SK-N-SH treated with all-trans-retinoic acid at 6 μM for 48 hours (cell line): ENCODE measurements around the gene GALM.

Experiments
- CREB5 ChIP-seq: fragments of 250-450 bp; sonication (Bioruptor Pico); IDR thresholded peaks from 2 replicates; pipeline ENCODE4 v1.5.1; 2020; ENCODE audit warnings: low read depth, mild to moderate bottlenecking, moderate library complexity
- PATZ1 ChIP-seq: fragments of 250-450 bp; sonication (Bioruptor Pico); IDR thresholded peaks from 2 replicates; pipeline ENCODE4 v1.8.0; 2020; ENCODE audit warnings: mild to moderate bottlenecking, moderate library complexity, borderline replicate concordance
- TCF4 ChIP-seq: fragments of 250-450 bp; sonication (Bioruptor Pico); IDR thresholded peaks from 2 replicates; pipeline ENCODE4 v1.8.0; 2021; ENCODE audit warnings: mild to moderate bottlenecking, moderate library complexity, borderline replicate concordance

- TF ChIP-seq PATZ1 (CRISPR knock-in tag) (no peak), CREB5 (CRISPR knock-in tag) (no peak), TCF4 (CRISPR knock-in tag) (no peak)
These were observed 31.2 kb upstream of the GALM start for GRCh38 chr2:38634684-38635083.
